ENCODE data around the gene TTC16. TPM values are rescaled to one million over a fixed set of nuclear protein-coding genes. Genes with fewer than 3 reads are reported as not detected.
A peak's percentile ranks its signal among the peaks of the same experiment; 100 is the strongest.

Gene TTC16
- total and polyA plus RNA-seq, 3 donors from 2014 or later, result 25.0 to 46.2 (median 32.7) TPM

- Histone ChIP-seq H3K27me3 (no peaks in the 10 kb centered on the region), H3K9me3 (no peaks in the 10 kb centered on the region), H3K4me3 (no peak overlapping the region), H3K36me3 (ENCODE audit: low read depth, missing control alignments) (no peaks in the 10 kb centered on the region), H3K27ac (no peak overlapping the region), H3K4me1 (peaks cover 21% of the 10 kb centered on the region)
- DNase-seq, result no peak
- intact Hi-C loops (cut with DNase I; ENCODE audit: low total_unique reads), result no loop called here
- 71 to 76% methylated on average over 4 to 11 of the region's 11 CpGs for WGBS, 2 donors
- TF ChIP-seq POLR2A (IDR thresholded peaks at IDR 0.05) (no peak), CTCF (IDR thresholded peaks at IDR 0.05) (no peak)
These were observed 5.5 kb downstream of the TTC16 start for GRCh38 chr9:127721391-127721821.

GRCh38 chr9:127722055-127722745 is 6.3 kb downstream of the TTC16 start:
- intact Hi-C loops (cut with DNase I; ENCODE audit: low total_unique reads), result no loop called here
- Histone ChIP-seq H3K4me3 (no peak overlapping the region), H3K36me3 (ENCODE audit: low read depth, missing control alignments) (no peaks in the 10 kb centered on the region), H3K4me1 (peaks cover 18% of the 10 kb centered on the region), H3K27ac (no peak overlapping the region), H3K9me3 (no peaks in the 10 kb centered on the region), H3K27me3 (no peaks in the 10 kb centered on the region)
- 58 to 69% methylated on average over 8 to 12 of the region's 12 CpGs for WGBS, 2 donors
- DNase-seq, result no peak
- TF ChIP-seq POLR2A (IDR thresholded peaks at IDR 0.05) (no peak), CTCF (IDR thresholded peaks at IDR 0.05) (no peak)

GRCh38 chr9:127723013-127723412 is 7.1 kb downstream of the TTC16 start:
- no peak for DNase-seq
- Histone ChIP-seq H3K4me3 (no peak overlapping the region), H3K4me1 (peaks cover 18% of the 10 kb centered on the region), H3K27ac (no peak overlapping the region), H3K27me3 (no peaks in the 10 kb centered on the region), H3K36me3 (ENCODE audit: low read depth, missing control alignments) (no peaks in the 10 kb centered on the region), H3K9me3 (no peaks in the 10 kb centered on the region)
- no peak for TF ChIP-seq CTCF (IDR thresholded peaks at IDR 0.05)
- no peak for TF ChIP-seq POLR2A (IDR thresholded peaks at IDR 0.05)
- 97 to 98% methylated on average over 10 to 13 of the region's 13 CpGs for WGBS, 2 donors
- intact Hi-C loops (cut with DNase I; ENCODE audit: low total_unique reads), result no loop called here

- peaks cover 18% of the 10 kb centered on the region for H3K4me1 ChIP-seq
- no peaks in the 10 kb centered on the region for H3K27me3 ChIP-seq
- H3K9me3 ChIP-seq, result no peaks in the 10 kb centered on the region
- no peaks in the 10 kb centered on the region for H3K36me3 ChIP-seq (ENCODE audit: low read depth, missing control alignments)
- no peak for TF ChIP-seq POLR2A (IDR thresholded peaks at IDR 0.05)
- no peak for TF ChIP-seq CTCF (IDR thresholded peaks at IDR 0.05)
- intact Hi-C loops (cut with DNase I; ENCODE audit: low total_unique reads), result no loop called here
- no peak overlapping the region for H3K27ac ChIP-seq
- no peak overlapping the region for H3K4me3 ChIP-seq
- DNase-seq, result no peak
- 93 to 94% methylated on average over 5 of the region's 5 CpGs for WGBS, 2 donors
These were observed 7.6 kb downstream of the TTC16 start for GRCh38 chr9:127723444-127723843.

GRCh38 chr9:127724012-127724411 is 8.1 kb downstream of the TTC16 start:
- Histone ChIP-seq H3K27ac (peak overlapping the region; percentile 10 to 48), H3K4me3 (no peak overlapping the region), H3K9me3 (no peaks in the 10 kb centered on the region), H3K27me3 (no peaks in the 10 kb centered on the region), H3K36me3 (ENCODE audit: low read depth, missing control alignments) (no peaks in the 10 kb centered on the region), H3K4me1 (peaks cover 18% of the 10 kb centered on the region)
- TF ChIP-seq POLR2A (IDR thresholded peaks at IDR 0.05) (no peak), CTCF (IDR thresholded peaks at IDR 0.05) (no peak)
- no peak for DNase-seq
- WGBS, 2 donors, result 32 to 44% methylated on average over 8 to 23 of the region's 23 CpGs
- intact Hi-C loops (cut with DNase I; ENCODE audit: low total_unique reads), result no loop called here
